ENCODE data around the gene CCDC81. TPM values are rescaled to one million over a fixed set of nuclear protein-coding genes. Genes with fewer than 3 reads are reported as not detected.
A peak's percentile ranks its signal among the peaks of the same experiment; 100 is the strongest.

CCDC81 gene
- polyA plus RNA-seq, 2 of the 4 experiments (the other 2 are of a cell fraction): 0.30 to 0.71 TPM

DNA sequence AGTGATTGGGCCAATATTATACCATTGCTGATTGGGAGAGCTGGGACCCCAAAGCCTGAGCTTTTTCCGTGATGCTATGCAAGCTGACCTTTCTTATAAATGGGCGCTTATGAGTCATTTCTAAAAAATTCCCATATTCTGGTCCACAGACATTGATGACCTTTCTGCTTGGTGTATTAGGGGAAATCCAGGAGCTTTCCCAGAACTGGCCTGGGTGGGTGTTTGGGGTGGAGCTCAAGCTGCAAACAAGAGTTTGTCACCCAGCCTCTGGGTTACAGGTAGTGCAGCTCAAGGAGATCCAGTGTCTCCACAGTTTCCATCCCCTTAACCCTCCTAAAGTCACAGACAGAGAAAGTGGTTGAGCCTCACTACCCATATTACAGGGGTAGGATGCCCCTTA, 67.7 kb downstream of the CCDC81 start:
- Histone ChIP-seq H3K4me3 (no peak overlapping the region), H3K9me3 (no peaks in the 10 kb centered on the region), H3K4me1 (peaks cover 16% of the 10 kb centered on the region), H3K27ac (peak overlapping the region in 1 of 2 experiments; percentile 29; a peak in 2 of 6 replicates), H3K4me2 (peak overlapping the region; percentile 35; the same call in 1 of the 3 replicates)
- DNase-seq (ENCODE audit: low read depth in 1 of 2, low spot score in 1 of 2) (peak in 1 of 2 experiments; percentile 12), FAIRE-seq (no peak), ATAC-seq (peak in 1 of 2 experiments; percentile 33; a peak in 2 of 6 replicates)
- ChIA-PET POLR2A (no interaction called here), CTCF (interaction anchor here (0.7 to 2.5 kb wide), 6 partner anchors 8 to 134 kb away, joined by 3 to 11 read pairs (median 4); no protein-coding TSS in a partner anchor)
- TF ChIP-seq FOSB (CRISPR knock-in tag; IDR thresholded peaks at IDR 0.05): no peak
- no peak for TF ChIP-seq PHF8 (IDR thresholded peaks at IDR 0.05; ENCODE audit: borderline replicate concordance, low read depth)
- no peak for TF ChIP-seq CBX2 (IDR thresholded peaks at IDR 0.05; ENCODE audit: borderline replicate concordance, low read depth)
- TF ChIP-seq, protein P1, sequence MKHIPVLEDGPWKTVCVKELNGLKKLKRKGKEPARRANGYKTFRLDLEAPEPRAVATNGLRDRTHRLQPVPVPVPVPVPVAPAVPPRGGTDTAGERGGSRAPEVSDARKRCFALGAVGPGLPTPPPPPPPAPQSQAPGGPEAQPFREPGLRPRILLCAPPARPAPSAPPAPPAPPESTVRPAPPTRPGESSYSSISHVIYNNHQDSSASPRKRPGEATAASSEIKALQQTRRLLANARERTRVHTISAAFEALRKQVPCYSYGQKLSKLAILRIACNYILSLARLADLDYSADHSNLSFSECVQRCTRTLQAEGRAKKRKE (CRISPR knock-in tag; IDR thresholded peaks at IDR 0.05; ENCODE audit: low read depth): no peak
- TF ChIP-seq BHLHE40 (IDR thresholded peaks at IDR 0.05; ENCODE audit: low read depth, low read length): no peak
- TF ChIP-seq, protein P2, sequence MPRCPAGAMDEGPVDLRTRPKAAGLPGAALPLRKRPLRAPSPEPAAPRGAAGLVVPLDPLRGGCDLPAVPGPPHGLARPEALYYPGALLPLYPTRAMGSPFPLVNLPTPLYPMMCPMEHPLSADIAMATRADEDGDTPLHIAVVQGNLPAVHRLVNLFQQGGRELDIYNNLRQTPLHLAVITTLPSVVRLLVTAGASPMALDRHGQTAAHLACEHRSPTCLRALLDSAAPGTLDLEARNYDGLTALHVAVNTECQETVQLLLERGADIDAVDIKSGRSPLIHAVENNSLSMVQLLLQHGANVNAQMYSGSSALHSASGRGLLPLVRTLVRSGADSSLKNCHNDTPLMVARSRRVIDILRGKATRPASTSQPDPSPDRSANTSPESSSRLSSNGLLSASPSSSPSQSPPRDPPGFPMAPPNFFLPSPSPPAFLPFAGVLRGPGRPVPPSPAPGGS (IDR thresholded peaks at IDR 0.05): no peak
- TF ChIP-seq HOXA7 (CRISPR knock-in tag; IDR thresholded peaks at IDR 0.05): no peak
- TF ChIP-seq KDM5A (IDR thresholded peaks at IDR 0.05): no peak
- no peak for TF ChIP-seq MYC (IDR thresholded peaks at IDR 0.05; ENCODE audit: borderline replicate concordance, low read length)
- no peak for TF ChIP-seq EHF (CRISPR knock-in tag; IDR thresholded peaks at IDR 0.05)
- no peak for TF ChIP-seq EP300 (IDR thresholded peaks at IDR 0.05)
- no peak for TF ChIP-seq ZSCAN20 (CRISPR knock-in tag; IDR thresholded peaks at IDR 0.05)
- 64% methylated on average over 2 of the region's 2 CpGs for WGBS (ENCODE audit: missing lambda C conversion rate)

DNA sequence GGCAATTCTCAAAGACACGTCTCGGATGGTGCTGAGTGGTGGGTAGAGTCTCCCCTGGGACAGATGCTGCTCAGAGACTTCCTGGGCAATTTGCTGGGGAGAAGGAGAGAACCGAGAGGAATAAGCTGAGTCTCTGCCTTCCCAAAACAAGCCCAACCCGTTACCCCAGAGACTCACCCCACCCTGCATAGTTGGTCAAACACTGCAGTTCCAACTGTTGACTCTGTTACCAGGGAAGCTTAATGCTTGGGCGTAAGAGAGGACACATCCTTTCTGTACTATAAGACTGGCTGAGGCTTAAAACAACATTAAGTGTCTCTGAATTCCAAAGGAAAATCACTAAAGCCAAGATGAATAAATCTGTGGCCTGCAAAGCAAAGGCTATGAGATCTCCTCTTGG, 68.1 kb downstream of the CCDC81 start:
- POLR2A ChIA-PET: no interaction called here
- Histone ChIP-seq H3K4me1 (peaks cover 16% of the 10 kb centered on the region), H3K27ac (peak overlapping the region in 1 of 2 experiments; percentile 29; a peak in 1 of 6 replicates), H3K9me3 (no peaks in the 10 kb centered on the region), H3K4me2 (peak overlapping the region; percentile 35; the same call in 1 of the 3 replicates), H3K4me3 (no peak overlapping the region)
- FAIRE-seq (no peak), DNase-seq (ENCODE audit: low read depth in 1 of 2, low spot score in 1 of 2) (no peak), ATAC-seq (no peak)
- CTCF ChIA-PET: interaction anchor here (0.7 to 2.5 kb wide), 4 partner anchors 8 to 82 kb away, joined by 3 to 11 read pairs (median 4); no protein-coding TSS in a partner anchor
- TF ChIP-seq HOXA7 (CRISPR knock-in tag; IDR thresholded peaks at IDR 0.05): no peak
- no peak for TF ChIP-seq JUNB (IDR thresholded peaks at IDR 0.05)
- 85% methylated on average over 5 of the region's 5 CpGs for WGBS (ENCODE audit: missing lambda C conversion rate)

DNA sequence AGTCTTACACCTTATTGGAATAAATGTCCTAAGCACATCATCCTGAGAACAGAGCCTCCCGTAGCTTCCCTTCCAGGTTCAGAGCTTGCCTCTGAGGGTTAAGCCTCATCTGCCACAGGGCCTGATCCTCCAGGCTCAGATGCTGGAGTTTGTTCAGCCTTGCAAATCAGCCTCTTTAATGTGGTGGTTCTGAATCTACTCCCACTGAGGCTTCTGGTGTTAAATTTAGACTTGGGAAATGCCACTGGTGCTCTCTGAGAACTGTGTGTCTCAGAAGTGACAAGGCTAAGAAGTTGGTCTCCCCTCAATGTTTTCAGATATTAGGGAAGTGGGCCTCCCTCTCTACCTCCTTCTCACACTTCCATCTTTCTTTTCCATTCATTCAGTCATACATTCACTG, 68.7 kb downstream of the CCDC81 start:
- WGBS (ENCODE audit: missing lambda C conversion rate): 43% methylated on average over 1 of the region's 1 CpG
- ATAC-seq (no peak), FAIRE-seq (no peak), DNase-seq (ENCODE audit: low read depth in 1 of 2, low spot score in 1 of 2) (no peak)
- Histone ChIP-seq H3K4me3 (no peak overlapping the region), H3K27ac (no peak overlapping the region), H3K9me3 (no peaks in the 10 kb centered on the region), H3K4me2 (no peak overlapping the region), H3K4me1 (peaks cover 16% of the 10 kb centered on the region)
- CTCF ChIA-PET: interaction anchor here (1.0 to 2.0 kb wide), 2 partner anchors 7 to 13 kb away, joined by 4 to 5 read pairs; no protein-coding TSS in a partner anchor
- POLR2A ChIA-PET: no interaction called here
- TF ChIP-seq ZSCAN20 (CRISPR knock-in tag; IDR thresholded peaks at IDR 0.05): no peak
- TF ChIP-seq, protein P3, sequence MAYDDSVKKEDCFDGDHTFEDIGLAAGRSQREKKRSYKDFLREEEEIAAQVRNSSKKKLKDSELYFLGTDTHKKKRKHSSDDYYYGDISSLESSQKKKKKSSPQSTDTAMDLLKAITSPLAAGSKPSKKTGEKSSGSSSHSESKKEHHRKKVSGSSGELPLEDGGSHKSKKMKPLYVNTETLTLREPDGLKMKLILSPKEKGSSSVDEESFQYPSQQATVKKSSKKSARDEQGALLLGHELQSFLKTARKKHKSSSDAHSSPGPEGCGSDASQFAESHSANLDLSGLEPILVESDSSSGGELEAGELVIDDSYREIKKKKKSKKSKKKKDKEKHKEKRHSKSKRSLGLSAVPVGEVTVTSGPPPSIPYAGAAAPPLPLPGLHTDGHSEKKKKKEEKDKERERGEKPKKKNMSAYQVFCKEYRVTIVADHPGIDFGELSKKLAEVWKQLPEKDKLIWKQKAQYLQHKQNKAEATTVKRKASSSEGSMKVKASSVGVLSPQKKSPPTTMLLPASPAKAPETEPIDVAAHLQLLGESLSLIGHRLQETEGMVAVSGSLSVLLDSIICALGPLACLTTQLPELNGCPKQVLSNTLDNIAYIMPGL (CRISPR knock-in tag; IDR thresholded peaks at IDR 0.05; ENCODE audit: borderline replicate concordance): no peak
- no peak for TF ChIP-seq HOXA7 (CRISPR knock-in tag; IDR thresholded peaks at IDR 0.05)
- TF ChIP-seq ZC3H11A (IDR thresholded peaks at IDR 0.05): no peak
- TF ChIP-seq RAD21 (conservative IDR thresholded peaks at IDR 0.05 in 1 of 2, IDR thresholded peaks at IDR 0.05 in 1 of 2): no peak
- TF ChIP-seq GATA3 (IDR thresholded peaks at IDR 0.05; ENCODE audit: borderline replicate concordance): no peak
- no peak for TF ChIP-seq RFX5 (IDR thresholded peaks at IDR 0.05)
- no peak for TF ChIP-seq EHMT2 (IDR thresholded peaks at IDR 0.05; ENCODE audit: low read depth)
- TF ChIP-seq NFE2L2 (conservative IDR thresholded peaks at IDR 0.05; ENCODE audit: low read length): no peak
- TF ChIP-seq NR3C1 (IDR thresholded peaks at IDR 0.05): no peak
- no peak for TF ChIP-seq RNF2 (IDR thresholded peaks at IDR 0.05; ENCODE audit: borderline replicate concordance, low read depth)
- TF ChIP-seq, protein P4, sequence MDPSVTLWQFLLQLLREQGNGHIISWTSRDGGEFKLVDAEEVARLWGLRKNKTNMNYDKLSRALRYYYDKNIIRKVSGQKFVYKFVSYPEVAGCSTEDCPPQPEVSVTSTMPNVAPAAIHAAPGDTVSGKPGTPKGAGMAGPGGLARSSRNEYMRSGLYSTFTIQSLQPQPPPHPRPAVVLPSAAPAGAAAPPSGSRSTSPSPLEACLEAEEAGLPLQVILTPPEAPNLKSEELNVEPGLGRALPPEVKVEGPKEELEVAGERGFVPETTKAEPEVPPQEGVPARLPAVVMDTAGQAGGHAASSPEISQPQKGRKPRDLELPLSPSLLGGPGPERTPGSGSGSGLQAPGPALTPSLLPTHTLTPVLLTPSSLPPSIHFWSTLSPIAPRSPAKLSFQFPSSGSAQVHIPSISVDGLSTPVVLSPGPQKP (IDR thresholded peaks at IDR 0.05; ENCODE audit: low read depth, low read length): no peak
- no peak for TF ChIP-seq CHD4 (IDR thresholded peaks at IDR 0.05; ENCODE audit: borderline replicate concordance)
- no peak for TF ChIP-seq RARB (CRISPR knock-in tag; IDR thresholded peaks at IDR 0.05)
- no peak for TF ChIP-seq HEYL (CRISPR knock-in tag; IDR thresholded peaks at IDR 0.05)
